ENCODE measurements around the gene PDGFRB.

PDGFRB gene

DNA sequence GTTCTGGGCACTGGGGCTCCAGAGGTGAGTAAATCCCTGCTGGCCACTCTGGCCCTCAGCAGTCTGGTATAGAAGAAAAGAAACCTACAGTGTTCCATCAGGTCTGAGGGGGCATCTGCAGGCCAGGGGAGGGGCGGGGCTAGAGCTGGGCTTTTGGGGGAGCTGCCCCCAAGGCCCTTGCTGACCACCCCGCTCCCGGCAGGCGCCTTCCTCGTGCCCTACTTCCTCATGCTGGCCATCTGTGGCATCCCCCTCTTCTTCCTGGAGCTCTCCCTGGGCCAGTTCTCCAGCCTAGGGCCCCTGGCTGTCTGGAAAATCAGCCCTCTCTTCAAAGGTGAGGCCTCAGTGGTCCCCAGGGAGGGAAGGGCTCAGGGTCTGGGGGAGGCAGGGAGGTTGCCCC lies 40.9 kb upstream of the PDGFRB start:
- H3K4me3 ChIP-seq (ENCODE audit: low read length): no peak overlapping the region
- no peak for DNase-seq (ENCODE audit: low read depth)
- TF ChIP-seq, protein P1, sequence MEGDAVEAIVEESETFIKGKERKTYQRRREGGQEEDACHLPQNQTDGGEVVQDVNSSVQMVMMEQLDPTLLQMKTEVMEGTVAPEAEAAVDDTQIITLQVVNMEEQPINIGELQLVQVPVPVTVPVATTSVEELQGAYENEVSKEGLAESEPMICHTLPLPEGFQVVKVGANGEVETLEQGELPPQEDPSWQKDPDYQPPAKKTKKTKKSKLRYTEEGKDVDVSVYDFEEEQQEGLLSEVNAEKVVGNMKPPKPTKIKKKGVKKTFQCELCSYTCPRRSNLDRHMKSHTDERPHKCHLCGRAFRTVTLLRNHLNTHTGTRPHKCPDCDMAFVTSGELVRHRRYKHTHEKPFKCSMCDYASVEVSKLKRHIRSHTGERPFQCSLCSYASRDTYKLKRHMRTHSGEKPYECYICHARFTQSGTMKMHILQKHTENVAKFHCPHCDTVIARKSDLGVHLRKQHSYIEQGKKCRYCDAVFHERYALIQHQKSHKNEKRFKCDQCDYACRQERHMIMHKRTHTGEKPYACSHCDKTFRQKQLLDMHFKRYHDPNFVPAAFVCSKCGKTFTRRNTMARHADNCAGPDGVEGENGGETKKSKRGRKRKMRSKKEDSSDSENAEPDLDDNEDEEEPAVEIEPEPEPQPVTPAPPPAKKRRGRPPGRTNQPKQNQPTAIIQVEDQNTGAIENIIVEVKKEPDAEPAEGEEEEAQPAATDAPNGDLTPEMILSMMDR (IDR thresholded peaks at IDR 0.05; ENCODE audit: insufficient read depth, low read depth, low read length, missing control alignments): no peak

DNA sequence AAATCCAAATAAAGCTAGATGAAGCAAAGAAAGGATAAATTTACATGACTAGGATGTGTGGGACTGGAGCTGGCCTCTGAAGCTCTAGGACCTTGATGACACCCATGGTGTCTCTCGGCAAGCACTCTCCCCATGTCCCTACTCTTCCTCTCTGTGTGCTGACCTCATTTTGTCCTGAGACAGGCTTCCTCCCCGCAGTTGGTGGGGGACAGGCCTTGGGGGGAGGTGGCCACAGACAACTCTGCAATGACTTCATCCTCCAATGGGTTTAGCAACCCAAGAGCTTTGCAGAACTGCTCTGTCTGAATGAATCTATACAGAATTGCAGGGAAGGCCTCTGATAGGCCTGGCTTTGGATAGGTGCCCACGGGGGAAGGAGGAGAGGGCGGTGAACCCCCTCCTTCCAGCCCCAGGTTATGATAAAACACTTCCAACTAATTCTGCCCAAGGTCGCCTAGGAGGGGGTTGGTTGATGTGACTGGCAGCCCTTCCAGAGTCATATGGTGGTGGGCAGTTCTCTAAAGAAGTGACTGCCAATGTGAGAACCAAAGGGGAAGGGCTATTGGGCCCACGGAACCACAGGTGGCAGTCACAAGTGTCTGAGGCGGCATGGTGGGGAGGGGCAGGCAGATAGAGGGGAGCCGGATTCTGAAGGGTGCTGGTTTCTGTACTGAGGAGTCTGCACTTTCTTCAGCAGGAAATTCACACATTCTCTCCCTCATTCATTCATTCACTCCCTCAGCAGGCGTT lies 40.3 kb upstream of the PDGFRB start:
- no peak overlapping the region for H3K4me3 ChIP-seq (ENCODE audit: low read length)
- DNase-seq (ENCODE audit: low read depth): no peak
- TF ChIP-seq, protein P1 (IDR thresholded peaks at IDR 0.05; ENCODE audit: insufficient read depth, low read depth, low read length, missing control alignments): no peak

DNA sequence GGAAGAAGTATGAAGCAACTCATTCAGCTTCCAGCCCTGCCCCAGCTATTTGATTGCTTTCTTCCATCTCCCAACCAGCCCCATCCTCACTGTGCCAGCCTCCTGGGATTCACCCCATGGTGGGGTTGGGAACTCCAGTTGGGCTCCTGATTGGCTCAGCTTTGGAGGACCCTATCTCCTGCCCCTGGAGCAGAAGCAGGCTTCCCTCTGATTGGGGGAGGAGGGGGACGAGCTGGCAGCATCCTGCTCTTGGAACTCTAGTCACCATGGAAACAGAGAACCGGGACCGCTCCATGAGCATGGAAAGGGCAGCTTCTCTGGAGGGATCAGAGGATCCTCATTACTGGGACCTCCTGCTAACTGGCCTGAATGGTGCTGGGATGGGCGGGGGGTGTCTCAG lies 36.8 kb upstream of the PDGFRB start:
- TF ChIP-seq, protein P1 (IDR thresholded peaks at IDR 0.05; ENCODE audit: insufficient read depth, low read depth, low read length, missing control alignments): no peak
- no peak for DNase-seq (ENCODE audit: low read depth)
- no peak overlapping the region for H3K4me3 ChIP-seq (ENCODE audit: low read length)

DNA sequence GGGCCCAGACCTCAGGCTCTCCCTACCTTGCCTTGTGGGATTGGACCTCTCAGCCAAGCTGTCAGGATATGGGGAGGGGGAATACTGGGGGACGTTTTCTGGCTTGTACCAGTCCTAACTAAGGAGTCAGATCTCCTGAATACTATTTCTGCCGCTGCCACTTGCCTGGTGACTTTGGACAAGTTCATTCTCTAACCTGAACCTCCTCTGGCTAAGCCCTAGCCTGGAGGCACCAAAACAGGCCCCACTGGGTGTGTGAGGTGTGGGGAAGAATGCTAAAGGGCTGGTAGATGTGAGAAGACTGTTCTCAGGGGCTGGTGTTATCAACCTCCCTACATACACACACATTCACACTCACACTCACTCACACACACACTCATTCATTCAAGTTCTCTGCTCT lies 35.3 kb upstream of the PDGFRB start:
- no peak overlapping the region for H3K4me3 ChIP-seq (ENCODE audit: low read length)
- TF ChIP-seq, protein P1 (IDR thresholded peaks at IDR 0.05; ENCODE audit: insufficient read depth, low read depth, low read length, missing control alignments): no peak
- no peak for DNase-seq (ENCODE audit: low read depth)

DNA sequence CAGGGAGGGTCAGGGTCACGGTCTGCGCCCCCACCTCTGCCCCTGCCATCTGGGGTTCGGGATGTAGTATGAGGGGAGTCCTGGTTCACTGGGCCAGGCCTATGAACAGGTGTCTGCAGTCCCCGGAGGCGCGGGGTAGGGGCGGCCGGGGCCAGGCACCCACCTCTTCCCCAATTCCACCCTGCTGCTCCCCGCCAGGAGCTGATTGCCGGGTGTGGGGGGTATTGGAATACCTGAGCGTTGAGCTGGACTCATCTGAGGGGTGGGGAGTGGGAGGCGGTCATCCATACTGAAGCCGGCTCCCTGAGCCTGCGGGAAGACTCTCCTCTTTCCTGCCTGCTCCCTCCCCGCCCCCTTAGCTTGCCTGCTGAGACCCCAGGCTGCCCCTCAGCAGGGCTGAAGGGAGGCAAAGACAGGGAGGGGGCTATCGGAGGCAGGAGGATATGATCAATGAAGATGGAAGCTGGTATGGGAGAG lies 34.9 kb upstream of the PDGFRB start:
- DNase-seq (ENCODE audit: low read depth): no peak
- H3K4me3 ChIP-seq (ENCODE audit: low read length): no peak overlapping the region
- TF ChIP-seq, protein P1 (IDR thresholded peaks at IDR 0.05; ENCODE audit: insufficient read depth, low read depth, low read length, missing control alignments): no peak

DNA sequence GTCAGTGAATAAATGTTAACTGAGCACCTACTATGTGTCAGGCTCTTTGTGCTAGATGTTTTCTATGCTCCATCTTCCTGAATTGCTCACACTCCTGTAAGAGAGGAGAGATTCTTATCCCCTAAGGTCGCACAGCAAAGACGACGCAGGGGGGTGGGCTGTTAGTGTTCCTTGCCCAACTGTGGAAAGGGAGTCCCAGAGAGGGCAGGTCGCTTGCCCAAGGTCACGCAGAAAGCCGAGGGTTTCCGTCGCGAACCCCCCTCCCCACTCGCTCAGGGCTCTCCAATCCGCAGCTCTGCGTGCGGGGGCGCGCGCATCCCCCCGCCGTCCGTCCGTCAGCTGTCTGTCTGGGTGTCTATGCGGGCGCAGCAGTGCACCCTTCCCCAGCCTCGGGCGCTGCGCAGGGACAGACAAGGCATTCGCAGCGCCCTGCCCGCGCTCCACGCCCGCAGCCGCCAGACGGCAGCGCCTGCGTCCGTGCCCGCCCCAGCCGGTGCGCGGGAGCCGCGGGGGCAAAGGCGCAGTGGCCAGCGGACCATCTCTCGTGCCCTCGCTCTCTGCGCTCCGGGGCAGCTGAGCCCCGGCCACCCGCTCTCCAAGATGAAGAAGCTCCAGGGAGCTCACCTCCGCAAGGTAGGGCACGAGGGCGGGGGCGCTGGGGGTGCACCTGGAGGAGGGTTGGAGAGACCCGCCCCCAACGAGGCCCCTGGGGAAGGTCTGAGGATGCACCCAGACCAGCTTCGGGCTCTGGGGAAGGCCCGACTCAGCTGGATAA lies 34.3 kb upstream of the PDGFRB start, which contains the start of gene SLC6A7:
SLC6A7 (plus strand) TSS at position 335 of the 775 bp plus-strand sequence; CDS start at position 601, 266 bp downstream.
- no peak for DNase-seq (ENCODE audit: low read depth)
- H3K4me3 ChIP-seq (ENCODE audit: low read length): no peak within 1 kb of the TSS
- TF ChIP-seq, protein P1 (IDR thresholded peaks at IDR 0.05; ENCODE audit: insufficient read depth, low read depth, low read length, missing control alignments): no peak
